Astrocyte (in vitro differentiated cells and primary cell): ENCODE data around the gene CCR5AS.

Source experiments
- EZH2 ChIP-seq: IDR thresholded peaks from 2 replicates; pipeline ENCODE4 v1.6.1; 2012; ENCODE audit warnings: mild to moderate bottlenecking, low read length, inconsistent platforms; ENCODE audit not compliant: insufficient read depth
- TF ChIP-seq, protein P1 (sequence below): IDR thresholded peaks from 2 replicates; pipeline ENCODE4 v1.5.1; 2011; ENCODE audit warnings: low read depth, mild to moderate bottlenecking, inconsistent platforms, low read length, moderate library complexity; ENCODE audit not compliant: insufficient read depth

DNA sequence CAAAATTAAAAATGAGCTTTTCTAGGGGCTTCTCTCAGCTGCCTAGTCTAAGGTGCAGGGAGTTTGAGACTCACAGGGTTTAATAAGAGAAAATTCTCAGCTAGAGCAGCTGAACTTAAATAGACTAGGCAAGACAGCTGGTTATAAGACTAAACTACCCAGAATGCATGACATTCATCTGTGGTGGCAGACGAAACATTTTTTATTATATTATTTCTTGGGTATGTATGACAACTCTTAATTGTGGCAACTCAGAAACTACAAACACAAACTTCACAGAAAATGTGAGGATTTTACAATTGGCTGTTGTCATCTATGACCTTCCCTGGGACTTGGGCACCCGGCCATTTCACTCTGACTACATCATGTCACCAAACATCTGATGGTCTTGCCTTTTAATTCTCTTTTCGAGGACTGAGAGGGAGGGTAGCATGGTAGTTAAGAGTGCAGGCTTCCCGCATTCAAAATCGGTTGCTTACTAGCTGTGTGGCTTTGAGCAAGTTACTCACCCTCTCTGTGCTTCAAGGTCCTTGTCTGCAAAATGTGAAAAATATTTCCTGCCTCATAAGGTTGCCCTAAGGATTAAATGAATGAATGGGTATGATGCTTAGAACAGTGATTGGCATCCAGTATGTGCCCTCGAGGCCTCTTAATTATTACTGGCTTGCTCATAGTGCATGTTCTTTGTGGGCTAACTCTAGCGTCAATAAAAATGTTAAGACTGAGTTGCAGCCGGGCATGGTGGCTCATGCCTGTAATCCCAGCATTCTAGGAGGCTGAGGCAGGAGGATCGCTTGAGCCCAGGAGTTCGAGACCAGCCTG is 35.1 kb downstream of the CCR5AS start:
- TF ChIP-seq, protein P1, sequence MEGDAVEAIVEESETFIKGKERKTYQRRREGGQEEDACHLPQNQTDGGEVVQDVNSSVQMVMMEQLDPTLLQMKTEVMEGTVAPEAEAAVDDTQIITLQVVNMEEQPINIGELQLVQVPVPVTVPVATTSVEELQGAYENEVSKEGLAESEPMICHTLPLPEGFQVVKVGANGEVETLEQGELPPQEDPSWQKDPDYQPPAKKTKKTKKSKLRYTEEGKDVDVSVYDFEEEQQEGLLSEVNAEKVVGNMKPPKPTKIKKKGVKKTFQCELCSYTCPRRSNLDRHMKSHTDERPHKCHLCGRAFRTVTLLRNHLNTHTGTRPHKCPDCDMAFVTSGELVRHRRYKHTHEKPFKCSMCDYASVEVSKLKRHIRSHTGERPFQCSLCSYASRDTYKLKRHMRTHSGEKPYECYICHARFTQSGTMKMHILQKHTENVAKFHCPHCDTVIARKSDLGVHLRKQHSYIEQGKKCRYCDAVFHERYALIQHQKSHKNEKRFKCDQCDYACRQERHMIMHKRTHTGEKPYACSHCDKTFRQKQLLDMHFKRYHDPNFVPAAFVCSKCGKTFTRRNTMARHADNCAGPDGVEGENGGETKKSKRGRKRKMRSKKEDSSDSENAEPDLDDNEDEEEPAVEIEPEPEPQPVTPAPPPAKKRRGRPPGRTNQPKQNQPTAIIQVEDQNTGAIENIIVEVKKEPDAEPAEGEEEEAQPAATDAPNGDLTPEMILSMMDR: no peak
- no peak for TF ChIP-seq EZH2
